ENCODE data around the gene GPC2. TPM values are rescaled to one million over a fixed set of nuclear protein-coding genes. Genes with fewer than 3 reads are reported as not detected.

GPC2 gene
- total RNA-seq, 1 experiment from 2014 or later = 5.0 TPM

- TF ChIP-seq, protein P1, sequence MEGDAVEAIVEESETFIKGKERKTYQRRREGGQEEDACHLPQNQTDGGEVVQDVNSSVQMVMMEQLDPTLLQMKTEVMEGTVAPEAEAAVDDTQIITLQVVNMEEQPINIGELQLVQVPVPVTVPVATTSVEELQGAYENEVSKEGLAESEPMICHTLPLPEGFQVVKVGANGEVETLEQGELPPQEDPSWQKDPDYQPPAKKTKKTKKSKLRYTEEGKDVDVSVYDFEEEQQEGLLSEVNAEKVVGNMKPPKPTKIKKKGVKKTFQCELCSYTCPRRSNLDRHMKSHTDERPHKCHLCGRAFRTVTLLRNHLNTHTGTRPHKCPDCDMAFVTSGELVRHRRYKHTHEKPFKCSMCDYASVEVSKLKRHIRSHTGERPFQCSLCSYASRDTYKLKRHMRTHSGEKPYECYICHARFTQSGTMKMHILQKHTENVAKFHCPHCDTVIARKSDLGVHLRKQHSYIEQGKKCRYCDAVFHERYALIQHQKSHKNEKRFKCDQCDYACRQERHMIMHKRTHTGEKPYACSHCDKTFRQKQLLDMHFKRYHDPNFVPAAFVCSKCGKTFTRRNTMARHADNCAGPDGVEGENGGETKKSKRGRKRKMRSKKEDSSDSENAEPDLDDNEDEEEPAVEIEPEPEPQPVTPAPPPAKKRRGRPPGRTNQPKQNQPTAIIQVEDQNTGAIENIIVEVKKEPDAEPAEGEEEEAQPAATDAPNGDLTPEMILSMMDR (IDR thresholded peaks at IDR 0.05; ENCODE audit: insufficient read depth in 1 of 2, low read depth in 1 of 2, low read length in 1 of 2, severe bottlenecking in 1 of 2, unreplicated experiment in 1 of 2) = no peak
- H3K4me1 Mint-ChIP-seq (ENCODE audit: low read depth, unreplicated experiment) = peaks cover 37% of the 10 kb centered on the region
- intact Hi-C loops (cut with micrococcal nuclease; ENCODE audit: unreplicated experiment) = no loop called here
- peaks cover 32% of the 10 kb centered on the region for H3K4me1 ChIP-seq
- H3K27ac Mint-ChIP-seq (ENCODE audit: unreplicated experiment) = no peak overlapping the region
- H3K4me3 ChIP-seq (ENCODE audit: low read depth, low read length) = no peak overlapping the region
- no peak overlapping the region for H3K4me3 Mint-ChIP-seq (ENCODE audit: unreplicated experiment)
- CTCF ChIA-PET = interaction anchor here (0.7 to 1.1 kb wide), 3 partner anchors 13 to 130 kb away, joined by 3 to 4 read pairs (median 3); partner anchors contain the start of gene GPC2
- POLR2A ChIA-PET = no interaction called here
- H3K36me3 ChIP-seq (ENCODE audit: control insufficient read depth, insufficient read depth, low read length) = no peaks in the 10 kb centered on the region
- no TSS peak for BruUV-seq (replicated peaks)
- DNase-seq = no peak
- H3K27me3 Mint-ChIP-seq (ENCODE audit: insufficient read depth, unreplicated experiment) = no peaks in the 10 kb centered on the region
- peaks cover 15% of the 10 kb centered on the region for H3K36me3 Mint-ChIP-seq (ENCODE audit: insufficient read depth, unreplicated experiment)
- no peaks in the 10 kb centered on the region for H3K27me3 ChIP-seq (replicated peaks; ENCODE audit: control insufficient read depth, insufficient read depth, low read length)
- H3K9me3 ChIP-seq = no peaks in the 10 kb centered on the region
- H3K9me3 Mint-ChIP-seq (ENCODE audit: unreplicated experiment) = no peaks in the 10 kb centered on the region
Measured at GRCh38 chr7:100163871-100164270, 13.3 kb downstream of the GPC2 start.

DNA sequence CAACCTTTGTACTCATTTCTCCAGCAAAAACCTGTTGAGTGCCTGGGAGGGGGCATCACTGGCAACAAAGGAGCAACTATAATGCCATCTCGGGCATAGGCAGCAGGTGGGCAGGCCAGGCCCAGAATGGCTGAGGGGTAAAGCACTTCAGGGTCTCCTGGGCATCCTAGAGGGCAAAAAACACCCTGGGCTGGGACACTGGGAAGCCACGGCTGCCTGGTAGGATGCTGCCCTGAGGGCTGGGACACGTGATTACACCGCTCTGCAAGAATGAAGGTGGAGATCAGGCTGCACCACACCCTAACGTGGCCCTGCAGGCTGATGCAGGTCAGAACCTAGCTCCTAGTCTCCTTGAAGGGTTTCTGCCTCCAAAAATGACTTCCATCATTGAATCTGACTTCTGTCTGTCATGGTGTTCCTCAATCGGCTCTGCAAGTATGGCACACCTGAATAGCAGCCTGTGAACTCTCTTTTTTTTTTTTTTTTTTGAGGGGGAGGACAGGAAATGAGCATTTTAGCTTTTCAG, 14.1 kb downstream of the GPC2 start:
- no peaks in the 10 kb centered on the region for H3K9me3 Mint-ChIP-seq (ENCODE audit: unreplicated experiment)
- Histone ChIP-seq H3K27me3 (replicated peaks; ENCODE audit: control insufficient read depth, insufficient read depth, low read length) (no peaks in the 10 kb centered on the region), H3K4me3 (ENCODE audit: low read depth, low read length) (no peak overlapping the region), H3K36me3 (ENCODE audit: control insufficient read depth, insufficient read depth, low read length) (no peaks in the 10 kb centered on the region), H3K9me3 (no peaks in the 10 kb centered on the region), H3K4me1 (peaks cover 26% of the 10 kb centered on the region)
- H3K36me3 Mint-ChIP-seq (ENCODE audit: insufficient read depth, unreplicated experiment) = peaks cover 22% of the 10 kb centered on the region
- TF ChIP-seq, protein P1 (IDR thresholded peaks at IDR 0.05; ENCODE audit: insufficient read depth in 1 of 2, low read depth in 1 of 2, low read length in 1 of 2, severe bottlenecking in 1 of 2, unreplicated experiment in 1 of 2) = no peak
- BruUV-seq (replicated peaks) = no TSS peak
- H3K4me3 Mint-ChIP-seq (ENCODE audit: unreplicated experiment) = no peak overlapping the region
- H3K27me3 Mint-ChIP-seq (ENCODE audit: insufficient read depth, unreplicated experiment) = no peaks in the 10 kb centered on the region
- H3K27ac Mint-ChIP-seq (ENCODE audit: unreplicated experiment) = no peak overlapping the region
- ChIA-PET CTCF (interaction anchor here (0.7 to 1.1 kb wide), 4 partner anchors 14 to 210 kb away, joined by 3 to 4 read pairs (median 4); partner anchors contain the start of gene GPC2), POLR2A (interaction anchor here (0.6 to 1.0 kb wide), 3 partner anchors 10 to 80 kb away, joined by 3 read pairs; partner anchors contain the start of gene LAMTOR4)
- H3K4me1 Mint-ChIP-seq (ENCODE audit: low read depth, unreplicated experiment) = peaks cover 30% of the 10 kb centered on the region
- DNase-seq = peak; percentile 64 to 79
- intact Hi-C loops (cut with micrococcal nuclease; ENCODE audit: unreplicated experiment) = no loop called here

DNA sequence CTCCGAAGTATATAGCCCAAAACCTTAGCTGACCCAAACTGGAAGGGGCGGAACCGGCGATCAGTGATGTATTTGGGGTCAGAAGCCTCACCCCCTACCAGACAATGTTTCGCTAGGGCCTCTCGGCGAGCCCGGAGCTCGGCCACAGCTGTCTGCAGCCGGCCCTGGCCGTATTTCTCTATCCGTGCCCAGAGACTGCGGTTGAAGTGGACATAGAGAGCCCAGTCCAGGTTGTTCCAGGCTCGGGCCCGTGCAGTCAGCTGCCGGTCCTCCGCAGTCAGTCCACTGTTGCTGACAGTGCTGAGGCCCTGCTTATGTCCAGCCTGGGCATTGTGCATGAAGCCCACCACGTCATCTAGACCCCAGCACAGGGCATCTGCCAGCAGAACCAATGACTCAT, 17.1 kb downstream of the GPC2 start:
- TF ChIP-seq, protein P1 (IDR thresholded peaks at IDR 0.05; ENCODE audit: insufficient read depth in 1 of 2, low read depth in 1 of 2, low read length in 1 of 2, severe bottlenecking in 1 of 2, unreplicated experiment in 1 of 2) = no peak
- DNase-seq = no peak
- peaks cover 49% of the 10 kb centered on the region for H3K36me3 Mint-ChIP-seq (ENCODE audit: insufficient read depth, unreplicated experiment)
- H3K4me1 ChIP-seq = peaks cover 27% of the 10 kb centered on the region
- H3K27me3 ChIP-seq (replicated peaks; ENCODE audit: control insufficient read depth, insufficient read depth, low read length) = no peaks in the 10 kb centered on the region
- H3K27me3 Mint-ChIP-seq (ENCODE audit: insufficient read depth, unreplicated experiment) = no peaks in the 10 kb centered on the region
- H3K4me3 Mint-ChIP-seq (ENCODE audit: unreplicated experiment) = no peak overlapping the region
- H3K27ac Mint-ChIP-seq (ENCODE audit: unreplicated experiment) = no peak overlapping the region
- H3K36me3 ChIP-seq (ENCODE audit: control insufficient read depth, insufficient read depth, low read length) = no peaks in the 10 kb centered on the region; the same call in 1 of the 2 replicates
- no peaks in the 10 kb centered on the region for H3K9me3 Mint-ChIP-seq (ENCODE audit: unreplicated experiment)
- H3K4me1 Mint-ChIP-seq (ENCODE audit: low read depth, unreplicated experiment) = peaks cover 19% of the 10 kb centered on the region
- H3K9me3 ChIP-seq = no peaks in the 10 kb centered on the region
- POLR2A ChIA-PET = interaction anchor here (0.6 to 1.6 kb wide), 2 partner anchors 11 to 147 kb away, joined by 3 to 7 read pairs; partner anchors contain the start of gene LAMTOR4
- intact Hi-C loops (cut with micrococcal nuclease; ENCODE audit: unreplicated experiment) = no loop called here
- CTCF ChIA-PET = no interaction called here
- H3K4me3 ChIP-seq (ENCODE audit: low read depth, low read length) = no peak overlapping the region
- BruUV-seq (replicated peaks) = no TSS peak

Measured in Caco-2 (cell line).